Jurkat, Clone E6-1 (cell line): ENCODE measurements around the gene ARPP19. TPM values are rescaled to one million over a fixed set of nuclear protein-coding genes. Genes with fewer than 3 reads are reported as not detected.
"Not testable (repeated sequence)": the region's sequence is repeated elsewhere in the genome, so short reads cannot be mapped to it uniquely, and the experiment has no call there.

Experiments
- DNase-seq: peaks from one replicate; pipeline ENCODE4 v3.0.0-alpha.2; 2011; ENCODE audit warnings: low read depth, low spot score
- H3K4me3 ChIP-seq: 2 replicates; pipeline ENCODE4 v1.5.1; 2011; ENCODE audit warnings: mild to moderate bottlenecking, low read length, control low read depth, moderate library complexity
- polyA plus RNA-seq: library from polyadenylated mRNA; unstranded; fragments of >200 nt; gene quantifications from one replicate; pipeline ENCODE4 v1.2.1, GENCODE V29; 2012; ENCODE audit warnings: missing spikeins; ENCODE audit not compliant: insufficient read length, insufficient read depth

ARPP19 gene
- polyA plus RNA-seq: 69.7 TPM

- peak; percentile 91 for DNase-seq
These were observed at the start of gene ARPP19 for GRCh38 chr15:52568601-52569585. TSS of gene ARPP19 (minus strand) at chr15:52569030. CDS start at chr15:52568892, 138 bp downstream.

GRCh38 chr15:52617026-52617425 is 48.2 kb upstream of the ARPP19 start:
- DNase-seq: no peak
- no peak overlapping the region for H3K4me3 ChIP-seq

More at GRCh38 chr15:52568601-52569585, at the start of gene ARPP19:
- peak within 1 kb of the TSS; percentile 91 for H3K4me3 ChIP-seq

- no peak overlapping the region for H3K4me3 ChIP-seq
- DNase-seq: no peak
These were observed 46.5 kb upstream of the ARPP19 start for GRCh38 chr15:52615302-52615701.

- no peak overlapping the region for H3K4me3 ChIP-seq
- no peak for DNase-seq
These were observed 40.8 kb upstream of the ARPP19 start for GRCh38 chr15:52609593-52609992.

- H3K4me3 ChIP-seq: no peak overlapping the region
- no peak for DNase-seq
These were observed 15.6 kb upstream of the ARPP19 start for GRCh38 chr15:52584414-52584813.

- H3K4me3 ChIP-seq: no peak overlapping the region
- DNase-seq: no peak
These were observed 11.0 kb upstream of the ARPP19 start for GRCh38 chr15:52579852-52580251.

- DNase-seq: no peak
- H3K4me3 ChIP-seq: no peak overlapping the region
These were observed 7.9 kb upstream of the ARPP19 start for GRCh38 chr15:52576692-52577091.

GRCh38 chr15:52575573-52575972 is 6.7 kb upstream of the ARPP19 start:
- H3K4me3 ChIP-seq, DNase-seq: not testable (repeated sequence)

GRCh38 chr15:52575072-52575471 is 6.2 kb upstream of the ARPP19 start:
- no peak overlapping the region for H3K4me3 ChIP-seq
- DNase-seq: no peak

GRCh38 chr15:52574623-52575022 is 5.8 kb upstream of the ARPP19 start:
- DNase-seq, H3K4me3 ChIP-seq: not testable (repeated sequence)

GRCh38 chr15:52567871-52568600 is 794 bp downstream of the ARPP19 start:
- peak overlapping the region; percentile 91 for H3K4me3 ChIP-seq
- no peak for DNase-seq

- DNase-seq: no peak
- H3K4me3 ChIP-seq: peak overlapping the region; percentile 91
These were observed 1.9 kb downstream of the ARPP19 start for GRCh38 chr15:52566889-52567288.

GRCh38 chr15:52565417-52566358 is 3.1 kb downstream of the ARPP19 start:
- not testable (repeated sequence) for H3K4me3 ChIP-seq, DNase-seq

GRCh38 chr15:52563501-52564060 is 5.2 kb downstream of the ARPP19 start:
- no peak for DNase-seq
- H3K4me3 ChIP-seq: no peak overlapping the region

GRCh38 chr15:52559575-52559974 is 9.3 kb downstream of the ARPP19 start:
- H3K4me3 ChIP-seq: no peak overlapping the region
- no peak for DNase-seq

GRCh38 chr15:52559022-52559421 is 9.8 kb downstream of the ARPP19 start:
- no peak for DNase-seq

GRCh38 chr15:52558196-52558595 is 10.6 kb downstream of the ARPP19 start:
- H3K4me3 ChIP-seq: no peak overlapping the region
- DNase-seq: no peak

More at GRCh38 chr15:52559022-52559421, 9.8 kb downstream of the ARPP19 start:
- H3K4me3 ChIP-seq: no peak overlapping the region

- no peak for DNase-seq
These were observed 11.6 kb downstream of the ARPP19 start for GRCh38 chr15:52557274-52557641.

More at GRCh38 chr15:52557274-52557641, 11.6 kb downstream of the ARPP19 start:
- H3K4me3 ChIP-seq: no peak overlapping the region
